ENCODE measurements around the gene C1orf232. TPM values are rescaled to one million over a fixed set of nuclear protein-coding genes. Genes with fewer than 3 reads are reported as not detected.
A peak's percentile ranks its signal among the peaks of the same experiment; 100 is the strongest.

C1orf232 gene
- total and polyA plus RNA-seq, 12 donors, result not detected

- no peak for DNase-seq
- Histone ChIP-seq H3K4me3 (peak overlapping the region; percentile 19 to 70 (median 60)), H3K27ac (peak overlapping the region; percentile 85 to 97 (median 93)), H3K9me3 (no peaks in the 10 kb centered on the region), H3K36me3 (peaks cover 0 to 6% (median 0%) of the 10 kb centered on the region in 9 donors), H3K27me3 (peaks cover 0 to 84% (median 0%) of the 10 kb centered on the region in 7 donors), H3K4me1 (peaks cover 27 to 91% (median 69%) of the 10 kb centered on the region in 9 donors)
- TF ChIP-seq CTCF (IDR thresholded peaks at IDR 0.05), result no peak
- WGBS, 2 donors, result 47 to 54% methylated on average over 4 of the region's 4 CpGs
- intact Hi-C loops (cut with DNase I), result loop anchor here in 5 of 10 donors (2.0 to 10.0 kb wide), 5 partner anchors 47 to 265 kb away; partner anchors contain the start of gene PDIK1L (in 3 of the 5)
- ATAC-seq, result peak in 1 of 8 donors; percentile 5
These were observed 9.1 kb downstream of the C1orf232 start for GRCh38 chr1:26159743-26160039.

GRCh38 chr1:26158908-26159742, 9.6 kb downstream of the C1orf232 start, which contains the start of gene FAM110D:
Gene FAM110D (plus strand): TSS chr1:26159079. CDS start chr1:26161292, 2,213 bp downstream.
- intact Hi-C loops (cut with DNase I), result loop anchor here in 2 of 10 donors (2.0 to 10.0 kb wide), 2 partner anchors 48 to 264 kb away; partner anchors contain the start of gene PDIK1L (in 1 of the 2)
- peaks cover 0 to 6% (median 0%) of the 10 kb centered on the region in 9 donors for H3K36me3 ChIP-seq
- DNase-seq (peak; percentile 48 to 65), ATAC-seq (peak; percentile 39 to 77 (median 64))
- H3K9me3 ChIP-seq, result no peaks in the 10 kb centered on the region
- no peak for TF ChIP-seq CTCF (IDR thresholded peaks at IDR 0.05)
- H3K4me3 ChIP-seq, result peak within 1 kb of the TSS; percentile 19 to 70 (median 60)
- 18 to 22% methylated on average over 6 of the region's 6 CpGs for WGBS, 2 donors
- H3K27me3 ChIP-seq, result peaks cover 0 to 80% (median 0%) of the 10 kb centered on the region in 7 donors
- H3K27ac ChIP-seq, result peak within 1 kb of the TSS; percentile 85 to 97 (median 93)
- peaks cover 29 to 93% (median 69%) of the 10 kb centered on the region in 9 donors for H3K4me1 ChIP-seq

- peaks cover 0 to 6% (median 0%) of the 10 kb centered on the region in 9 donors for H3K36me3 ChIP-seq
- no peak for TF ChIP-seq CTCF (IDR thresholded peaks at IDR 0.05)
- no peaks in the 10 kb centered on the region for H3K9me3 ChIP-seq
- peak overlapping the region; percentile 85 to 97 (median 93) for H3K27ac ChIP-seq
- WGBS, 2 donors, result 59 to 60% methylated on average over 5 of the region's 5 CpGs
- peak overlapping the region in 8 of 10 donors; percentile 51 to 70 (median 61) for H3K4me3 ChIP-seq
- DNase-seq, result no peak
- ATAC-seq, result peak in 2 of 8 donors; percentile 1
- intact Hi-C loops (cut with DNase I), result loop anchor here in 2 of 10 donors (2.0 to 10.0 kb wide), 2 partner anchors 48 to 264 kb away; partner anchors contain the start of gene PDIK1L (in 1 of the 2)
- H3K4me1 ChIP-seq, result peaks cover 29 to 89% (median 65%) of the 10 kb centered on the region in 9 donors
- peaks cover 0 to 73% (median 0%) of the 10 kb centered on the region in 7 donors for H3K27me3 ChIP-seq
These were observed 10.4 kb downstream of the C1orf232 start for GRCh38 chr1:26158271-26158907.

Measured in heart right ventricle (tissue), 16 donors.